Skeletal muscle cell (primary cell): Measurements from ENCODE around the gene LCP1.

ENCODE experiments used
- DNase-seq: peaks from one replicate; pipeline ENCODE4 v3.0.0-alpha.2; 2010; ENCODE audit warnings: low read depth
- H3K4me3 ChIP-seq: 2 replicates; pipeline ENCODE4 v1.5.1; 2011; ENCODE audit warnings: low read depth, mild to moderate bottlenecking, control low read depth, low read length, moderate library complexity

LCP1 gene

DNA sequence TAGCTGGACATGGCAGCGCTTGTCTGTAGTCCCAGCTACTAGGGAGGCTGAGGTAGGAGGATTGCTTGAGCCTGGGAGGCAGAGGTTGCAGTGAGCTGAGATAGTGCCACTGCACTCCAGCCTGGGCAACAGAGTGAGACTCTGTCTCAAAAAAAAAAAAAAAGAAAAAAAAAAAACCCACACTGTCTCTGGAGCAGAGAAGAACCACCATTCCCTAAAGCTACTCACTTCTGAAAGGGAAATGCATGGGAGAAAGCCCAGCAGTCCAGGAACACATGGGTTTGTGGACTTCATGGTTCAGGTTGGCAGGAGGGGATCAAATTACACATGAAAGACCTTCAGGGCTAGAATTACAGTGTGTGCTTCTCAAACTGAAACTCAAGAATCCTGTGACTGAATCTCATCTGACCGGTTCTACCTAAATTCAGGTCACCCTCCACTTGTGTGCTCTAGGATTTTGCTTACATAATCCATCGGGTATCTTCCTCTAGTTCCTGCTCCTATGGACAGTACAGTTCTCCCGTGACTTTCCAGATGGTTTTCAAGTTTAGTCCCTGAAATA is 46.9 kb downstream of the LCP1 start:
- H3K4me3 ChIP-seq, result no peak overlapping the region
- no peak for DNase-seq

DNA sequence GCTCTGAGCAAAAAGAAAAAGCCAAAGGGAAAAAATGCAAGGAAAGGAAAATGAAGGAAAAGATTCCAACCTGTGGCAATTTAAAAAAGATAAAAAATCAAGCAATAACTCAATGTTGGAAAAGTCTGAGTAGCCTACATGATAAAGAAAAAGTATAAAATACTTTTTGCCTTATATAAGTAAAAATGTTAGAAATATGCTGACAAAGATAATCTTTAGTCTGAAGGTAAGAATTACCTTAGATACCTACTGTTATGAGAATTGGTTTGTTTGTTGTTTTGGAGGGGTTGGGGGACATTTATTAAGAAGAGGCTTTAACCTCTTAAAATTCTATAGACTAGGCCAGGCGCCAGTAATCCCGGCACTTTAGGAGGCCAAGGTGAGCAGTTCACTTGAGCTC is 47.5 kb downstream of the LCP1 start:
- DNase-seq, result no peak
- H3K4me3 ChIP-seq, result no peak overlapping the region

DNA sequence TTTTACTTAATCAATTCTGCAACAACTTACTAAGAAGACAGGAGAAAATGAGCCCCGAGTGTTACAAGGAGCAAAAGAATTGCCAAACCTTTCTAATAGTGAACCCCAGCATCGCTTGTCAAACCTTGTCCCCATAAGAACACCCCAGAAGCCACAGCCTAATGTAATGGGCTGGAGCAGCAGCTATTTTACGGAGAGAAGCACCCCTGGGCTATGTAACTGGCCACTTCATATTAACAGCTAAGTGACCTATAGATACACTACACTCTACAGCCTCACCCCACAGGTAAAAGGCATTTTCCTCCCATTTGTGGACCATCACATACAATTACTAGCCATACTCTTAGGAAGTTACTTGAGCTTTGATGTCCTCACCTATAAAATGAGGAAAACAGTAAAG is 49.9 kb downstream of the LCP1 start:
- no peak overlapping the region for H3K4me3 ChIP-seq
- DNase-seq, result no peak

DNA sequence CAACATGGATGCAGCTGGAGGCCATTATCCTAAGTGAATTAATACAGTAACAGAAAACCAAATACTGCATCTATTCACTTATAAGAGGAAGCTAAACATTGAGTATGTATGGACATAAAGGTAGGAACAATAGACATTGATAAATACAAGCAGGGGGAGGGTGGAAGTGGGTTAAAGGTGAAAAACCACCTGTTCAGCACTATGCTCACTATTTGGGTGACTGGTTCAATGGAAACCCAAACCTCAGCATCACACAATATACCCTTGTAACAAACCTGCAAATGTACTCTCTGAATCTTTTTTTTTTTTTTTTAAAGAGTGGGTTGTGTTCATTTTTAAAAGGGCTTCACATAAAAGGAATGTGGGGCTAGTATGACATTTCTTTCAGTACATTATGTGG is 50.3 kb downstream of the LCP1 start:
- H3K4me3 ChIP-seq, result no peak overlapping the region
- DNase-seq, result no peak

DNA sequence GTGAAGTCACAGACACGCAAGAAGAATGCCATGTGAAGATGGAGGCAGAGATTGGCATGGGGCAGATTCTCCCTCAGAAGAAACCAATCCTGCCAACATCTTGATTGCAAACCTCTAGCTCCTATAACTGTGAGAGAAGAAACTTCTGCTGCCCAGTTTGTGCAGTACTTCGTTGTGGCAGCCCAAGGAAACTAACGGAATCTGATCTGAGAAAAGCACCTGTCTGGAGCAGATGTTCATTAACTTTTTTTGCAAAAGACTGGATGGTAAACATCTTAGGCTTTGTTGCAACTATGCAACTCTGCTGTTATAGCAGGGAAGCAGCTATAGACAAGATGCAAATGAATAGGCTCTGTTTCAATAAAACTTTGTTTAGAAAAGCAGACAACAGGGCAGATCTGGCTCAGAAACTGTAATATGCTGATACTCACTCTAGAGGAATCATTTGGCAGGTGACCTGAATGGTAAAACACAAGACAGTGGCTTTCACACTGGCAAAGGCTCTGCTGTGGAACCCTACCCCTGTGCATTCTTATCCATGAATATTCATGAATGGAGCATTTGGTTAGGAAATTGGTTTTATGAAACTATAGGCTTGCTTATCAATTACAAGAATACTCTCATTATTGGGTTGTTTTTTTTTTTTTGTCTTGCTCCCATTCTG is 51.9 kb downstream of the LCP1 start:
- H3K4me3 ChIP-seq, result no peak overlapping the region
- DNase-seq, result no peak

DNA sequence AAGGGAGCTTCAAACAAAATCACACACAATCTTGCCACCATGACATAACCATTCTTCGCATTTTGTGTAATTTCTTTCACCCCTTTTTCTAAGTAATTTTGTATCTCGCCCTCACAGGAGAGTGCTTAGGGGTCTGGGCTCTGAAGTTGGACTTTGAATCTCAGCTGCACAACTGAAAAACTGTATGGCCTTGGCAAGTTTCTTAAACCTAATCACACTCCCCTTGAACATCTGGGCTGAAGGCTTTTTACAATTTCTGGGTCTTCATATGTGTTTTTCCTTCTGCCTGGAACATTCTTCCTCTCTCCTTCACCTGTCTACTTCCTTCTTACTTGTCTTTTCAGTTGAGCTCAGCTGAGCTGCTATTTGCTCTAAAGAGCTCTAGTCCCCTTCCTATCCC is 52.9 kb downstream of the LCP1 start:
- H3K4me3 ChIP-seq, result no peak overlapping the region
- no peak for DNase-seq

DNA sequence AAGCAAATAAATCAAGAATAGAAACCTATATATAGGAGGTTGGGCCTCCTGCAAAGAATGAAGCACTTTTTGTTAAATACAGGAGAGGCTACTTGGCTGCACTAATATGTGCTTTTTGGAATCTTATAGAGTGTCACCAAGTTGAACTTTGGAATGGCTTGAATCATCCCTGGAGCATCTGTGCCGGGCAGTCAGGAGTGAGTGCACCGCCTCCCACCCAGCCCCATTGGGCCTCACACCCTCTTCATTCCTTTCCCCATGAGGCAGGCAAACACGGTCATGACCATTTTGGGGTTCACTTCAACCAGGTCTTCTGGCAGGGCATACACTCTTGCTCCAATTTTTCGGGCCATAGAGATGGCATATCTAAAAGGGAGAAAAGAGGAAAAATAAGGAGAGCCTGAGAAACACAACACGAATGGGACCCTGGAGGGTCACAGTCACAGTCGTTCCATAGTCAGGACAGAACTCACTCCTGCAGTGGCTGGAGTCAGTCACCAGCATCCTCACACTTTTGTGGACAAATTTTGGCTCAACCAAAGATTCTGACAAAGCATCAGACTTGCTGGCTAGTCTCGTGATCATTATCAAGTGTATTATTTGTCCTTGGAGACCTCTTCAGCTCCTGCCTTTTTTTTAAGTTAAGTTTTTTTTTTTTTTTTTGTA is 54.5 kb downstream of the LCP1 start:
- no peak overlapping the region for H3K4me3 ChIP-seq
- DNase-seq, result no peak

DNA sequence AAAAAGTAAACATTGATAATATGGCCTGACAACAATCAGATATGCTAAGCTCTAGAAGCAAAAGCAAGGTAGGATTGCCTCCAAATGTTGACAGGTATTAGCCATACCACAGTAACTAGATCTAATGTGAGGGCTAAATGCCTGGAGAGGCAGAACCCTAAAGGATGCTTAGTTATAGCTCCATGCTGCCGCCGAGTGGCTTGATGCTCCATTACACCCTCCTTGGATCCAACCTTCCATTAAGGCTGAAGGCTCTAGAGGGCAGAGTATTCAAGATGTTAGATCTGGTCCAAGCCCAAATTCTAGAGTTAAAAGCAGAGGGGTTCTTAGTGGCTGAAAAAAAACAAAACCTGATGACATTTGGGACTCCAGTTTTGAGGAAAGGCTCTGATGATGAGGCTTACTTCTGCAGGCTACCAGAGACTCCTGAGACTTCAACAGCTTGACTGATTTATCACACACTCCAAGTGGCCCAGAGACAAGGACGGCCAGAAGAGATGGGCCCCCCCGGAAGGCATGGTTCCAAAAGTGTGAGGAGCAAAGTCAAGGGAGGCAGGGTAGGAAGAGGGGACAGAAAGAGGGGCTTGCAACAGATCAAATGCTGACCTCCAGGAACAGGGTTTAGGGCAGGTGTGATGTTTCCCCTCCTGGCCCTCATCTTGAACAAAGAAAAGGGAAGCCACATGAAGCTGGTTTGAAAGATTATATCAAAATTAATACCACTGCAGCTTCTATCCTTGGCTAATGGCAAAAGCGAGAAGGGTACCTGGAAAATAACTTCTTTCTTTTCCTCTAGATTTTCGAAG is 55.2 kb downstream of the LCP1 start:
- H3K4me3 ChIP-seq, result no peak overlapping the region
- no peak for DNase-seq

DNA sequence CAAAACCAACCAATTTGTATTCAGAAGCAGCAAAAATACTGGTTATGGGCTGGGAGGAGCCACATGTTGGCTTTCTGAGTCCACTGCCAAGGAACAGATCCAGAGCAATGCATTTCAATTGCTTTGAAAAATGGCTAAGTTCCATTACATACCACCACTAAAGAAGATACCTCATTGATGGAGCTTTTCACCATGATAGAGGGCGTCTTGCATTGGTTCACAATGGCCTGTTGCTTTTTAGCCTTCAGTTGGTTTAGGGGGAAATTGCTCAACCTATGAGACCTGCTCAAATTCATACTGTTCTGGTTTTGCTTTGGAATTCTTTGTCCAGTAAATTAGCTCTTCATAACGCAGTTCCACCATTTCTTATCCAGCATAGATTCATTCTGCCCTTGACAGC is 55.9 kb downstream of the LCP1 start:
- no peak for DNase-seq
- H3K4me3 ChIP-seq, result no peak overlapping the region

DNA sequence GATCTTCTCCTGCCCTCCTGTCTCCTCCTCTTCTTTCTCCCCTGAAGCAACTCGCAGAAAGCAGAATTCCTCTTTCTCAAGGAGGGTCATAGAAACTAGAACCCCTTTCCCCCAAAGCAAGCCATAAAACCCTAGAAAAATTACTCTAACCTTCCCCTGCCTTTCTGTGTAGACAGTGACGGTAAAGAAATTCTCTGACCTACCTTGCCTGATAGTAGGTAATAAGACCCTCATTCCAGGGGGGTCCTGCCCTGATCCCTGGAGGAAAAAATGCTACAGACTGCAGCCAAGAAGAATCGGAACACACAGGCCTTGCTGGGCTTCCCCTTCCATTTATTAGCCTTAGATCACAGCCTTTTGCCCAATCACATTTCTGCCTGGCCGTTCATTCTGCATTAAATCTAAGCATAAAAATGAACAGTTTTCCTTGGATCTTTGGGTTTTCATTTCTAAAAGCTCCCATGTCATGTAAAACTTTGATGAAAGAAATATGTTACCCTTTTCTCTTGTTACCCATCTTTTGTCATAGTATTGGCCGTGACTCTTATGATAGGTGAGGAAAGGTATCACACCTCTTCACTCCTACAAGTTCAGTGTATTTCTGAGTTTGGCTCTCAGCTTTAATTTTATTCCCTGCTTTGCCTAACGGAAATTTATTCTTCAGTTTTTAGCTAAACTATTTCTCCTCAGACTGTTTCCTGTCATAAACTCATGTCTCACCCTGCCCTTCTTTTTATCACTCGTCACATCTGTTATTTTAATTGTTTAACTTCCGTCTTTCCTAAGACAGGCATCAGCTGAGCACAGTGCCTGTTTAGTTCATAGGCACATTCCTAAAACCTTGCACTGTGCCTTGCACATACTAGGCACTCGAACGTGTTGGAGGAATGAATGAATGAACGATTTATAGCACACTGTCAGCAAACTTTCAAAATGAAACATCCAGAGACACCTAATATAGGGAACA is 56.7 kb downstream of the LCP1 start:
- H3K4me3 ChIP-seq, result no peak overlapping the region
- no peak for DNase-seq

DNA sequence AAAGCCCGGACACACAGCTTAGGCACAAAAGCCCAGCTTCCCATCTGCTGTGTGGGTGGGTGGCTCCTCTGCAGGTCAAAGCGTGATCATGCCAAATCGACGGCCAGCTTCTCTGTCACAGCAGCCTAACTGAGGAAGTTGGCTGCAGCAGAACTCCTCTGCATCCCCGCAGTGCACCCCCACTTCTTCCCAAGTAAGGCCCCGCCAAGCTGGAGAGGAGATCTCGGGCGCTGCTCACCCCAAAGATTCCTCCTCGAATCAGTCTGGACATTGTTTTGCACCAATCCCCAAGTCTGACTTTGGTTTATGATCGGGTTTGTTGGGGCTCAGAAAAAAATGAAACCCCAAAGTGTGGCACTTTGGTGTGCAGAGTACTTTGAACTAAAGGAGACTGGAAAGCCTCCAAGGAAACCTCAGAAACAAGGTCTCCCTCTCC is 57.4 kb downstream of the LCP1 start:
- H3K4me3 ChIP-seq, result no peak overlapping the region
- DNase-seq, result no peak

DNA sequence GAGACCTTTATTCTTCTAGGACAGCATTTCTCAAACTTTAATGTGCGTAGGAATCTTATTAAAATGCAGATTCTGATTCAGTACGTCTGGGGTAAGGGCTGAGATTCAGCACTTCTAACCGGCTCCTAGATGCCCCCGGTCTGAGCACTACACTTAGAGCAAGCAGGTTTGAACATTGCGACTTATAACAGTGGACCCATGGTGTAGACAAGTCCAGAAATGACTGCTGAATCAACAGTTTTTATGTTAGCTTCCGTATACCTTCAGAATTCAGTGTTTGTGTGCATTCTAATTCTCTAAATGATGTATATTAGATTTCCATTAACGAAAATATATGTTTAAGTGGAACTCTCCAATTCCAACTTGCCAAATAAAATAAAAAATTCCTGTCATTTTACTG is 59.7 kb downstream of the LCP1 start:
- DNase-seq, result no peak
- H3K4me3 ChIP-seq, result no peak overlapping the region

DNA sequence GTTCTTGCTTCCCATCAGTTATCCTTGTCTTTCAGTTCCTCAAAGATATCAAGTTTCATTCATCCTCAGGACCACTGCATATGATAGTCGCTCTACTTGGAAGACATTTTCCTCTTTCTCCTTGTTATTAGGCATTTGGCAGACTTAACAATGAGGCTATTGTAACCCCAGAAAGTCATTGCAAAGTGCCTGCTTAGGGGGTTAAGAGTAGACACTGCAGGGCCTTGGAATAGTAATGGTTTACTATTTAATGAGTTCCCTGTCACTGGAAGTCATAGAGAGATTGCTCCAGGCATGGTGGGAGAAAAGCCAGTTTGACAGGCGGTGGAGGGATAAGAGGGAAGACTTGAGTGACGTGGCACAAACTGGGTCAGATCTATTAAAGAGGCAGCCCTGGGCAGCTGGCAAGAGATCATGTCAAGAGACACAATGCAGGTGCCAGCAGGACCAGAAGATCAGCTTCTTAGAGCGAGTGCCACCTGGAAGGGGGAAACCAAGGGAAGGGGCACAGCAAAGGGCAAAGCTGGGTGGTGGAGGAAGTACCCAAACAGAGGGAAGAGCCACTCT is 60.3 kb downstream of the LCP1 start:
- H3K4me3 ChIP-seq, result no peak overlapping the region
- no peak for DNase-seq

DNA sequence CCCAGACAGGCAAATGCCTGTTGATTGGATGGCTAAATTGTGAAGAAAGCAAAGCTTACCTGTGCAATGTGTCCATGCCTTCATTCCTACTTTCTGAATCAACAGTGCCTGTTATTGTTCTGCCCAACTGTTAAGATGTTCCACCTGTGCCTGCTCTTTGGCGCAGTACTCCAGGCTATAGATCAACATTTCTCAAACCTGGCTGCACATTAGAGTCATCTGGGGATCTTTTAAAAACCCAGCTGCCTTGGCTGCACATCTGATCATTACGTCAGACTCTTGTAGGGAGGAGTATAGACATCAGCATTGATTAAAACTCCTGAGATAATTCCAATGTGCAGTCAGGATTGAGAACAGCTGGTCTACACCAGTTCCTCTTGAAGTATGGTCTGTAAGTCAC is 60.9 kb downstream of the LCP1 start:
- no peak for DNase-seq
- H3K4me3 ChIP-seq, result no peak overlapping the region

DNA sequence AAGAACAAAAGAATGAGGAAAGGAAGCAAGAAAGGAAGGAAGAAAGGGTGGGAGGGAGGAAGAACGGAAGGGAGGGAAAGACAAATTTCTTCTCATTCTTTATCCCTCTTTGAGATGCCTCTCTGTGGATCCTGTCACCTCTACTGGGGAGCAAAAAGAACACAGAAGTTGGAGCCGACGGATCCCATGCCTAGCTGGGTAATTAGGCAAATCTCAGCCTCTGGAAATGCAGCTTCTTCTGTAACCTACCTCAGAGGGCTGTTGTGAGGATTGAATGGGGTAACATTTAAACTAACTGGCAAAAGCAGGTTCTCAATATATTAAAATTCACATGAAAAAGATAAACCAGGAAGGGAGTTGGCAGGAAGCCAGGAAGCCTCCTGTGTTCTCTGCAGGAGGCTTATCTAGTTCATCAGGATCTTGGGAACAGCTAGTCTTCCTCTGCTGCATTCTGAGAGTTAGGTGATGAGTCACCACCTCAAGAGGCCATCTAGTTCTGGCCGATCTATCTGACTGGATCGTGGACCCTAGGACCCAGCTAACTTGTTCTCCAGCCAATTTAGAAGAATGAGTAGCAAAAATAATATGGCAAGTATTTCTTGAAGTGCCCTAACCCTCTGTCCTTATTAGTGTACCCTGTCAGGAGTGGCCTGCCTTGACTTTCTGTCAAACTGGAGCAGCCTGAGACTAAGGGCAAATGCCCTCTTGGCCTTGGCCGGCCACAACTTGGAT is 61.9 kb downstream of the LCP1 start:
- DNase-seq, result peak; percentile 64
- no peak overlapping the region for H3K4me3 ChIP-seq

DNA sequence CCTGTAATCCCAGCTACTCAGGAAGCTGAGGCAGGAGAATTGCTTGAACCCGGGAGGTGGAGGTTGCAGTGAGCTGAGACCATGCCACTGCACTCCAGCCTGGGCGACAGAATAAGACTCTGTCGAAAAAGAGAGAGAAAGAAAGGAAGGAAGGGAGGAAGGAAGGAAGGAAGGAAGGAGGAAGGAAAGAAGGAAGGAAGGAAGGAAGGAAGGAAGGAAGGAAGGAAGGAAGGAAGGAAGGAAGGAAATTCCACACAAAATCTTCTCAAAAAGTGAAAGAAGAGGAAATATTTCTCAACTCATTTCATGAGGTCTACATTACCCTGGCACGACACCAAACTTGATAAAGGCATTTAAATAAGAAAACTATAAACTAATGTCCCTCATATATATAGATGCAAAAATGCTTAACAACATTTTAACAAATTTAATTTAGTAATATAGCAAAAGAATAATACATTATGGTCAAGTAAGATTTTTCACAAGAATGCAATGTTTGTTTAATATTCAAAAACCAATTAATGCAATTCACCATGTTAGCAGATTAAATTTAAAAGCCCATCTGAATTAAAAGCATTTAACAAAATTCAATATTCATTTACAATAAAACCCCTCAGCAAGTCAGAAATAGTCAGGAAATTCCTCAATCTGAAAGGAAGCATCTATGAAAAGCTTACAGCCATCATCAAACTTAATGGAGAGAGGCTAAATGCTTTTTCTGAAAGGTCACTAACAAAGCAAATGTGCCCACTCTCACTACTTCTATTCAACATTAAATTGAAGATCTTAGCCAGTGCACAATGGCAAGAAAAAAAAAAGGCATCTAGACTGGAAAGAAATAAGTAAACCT is 65.1 kb downstream of the LCP1 start:
- H3K4me3 ChIP-seq, result no peak overlapping the region
- no peak for DNase-seq

DNA sequence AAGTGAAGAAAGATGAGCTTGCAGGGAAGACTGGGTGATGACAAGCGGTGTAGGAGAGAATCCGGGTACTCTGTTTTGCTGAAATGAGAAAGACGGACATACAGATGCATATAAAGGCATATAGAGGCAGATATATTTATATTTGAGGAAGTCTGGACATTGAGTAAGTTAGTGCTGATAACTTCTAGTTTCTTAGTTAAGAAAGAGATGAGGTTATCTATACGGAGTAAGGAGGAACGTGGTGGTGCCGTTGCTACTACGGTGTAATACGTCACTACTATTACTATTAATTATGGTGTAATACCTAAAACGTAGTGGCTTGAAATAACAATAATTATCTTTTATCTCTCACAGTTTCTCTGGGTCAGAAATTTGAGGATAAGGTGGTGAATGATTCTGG is 67.4 kb downstream of the LCP1 start:
- no peak overlapping the region for H3K4me3 ChIP-seq
- no peak for DNase-seq

DNA sequence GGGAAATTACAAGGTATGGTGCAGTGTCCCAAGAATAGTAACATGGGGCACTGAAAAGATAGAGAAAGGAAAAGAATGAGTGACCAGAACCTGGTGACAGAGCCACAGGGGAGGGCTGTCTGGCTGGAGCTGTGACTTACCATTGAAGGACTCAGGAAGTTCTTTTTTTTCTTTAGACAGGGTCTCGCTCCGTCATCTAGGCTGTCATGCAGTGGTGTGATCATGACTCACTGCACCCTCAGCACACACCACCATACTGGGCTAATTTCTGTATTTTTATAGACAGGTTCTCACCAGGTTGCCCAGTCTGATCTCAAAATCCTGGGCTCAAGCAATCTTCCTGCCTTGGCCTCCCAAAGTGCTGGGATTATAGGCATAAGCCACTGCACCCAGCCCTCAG is 68.4 kb downstream of the LCP1 start:
- no peak overlapping the region for H3K4me3 ChIP-seq
- no peak for DNase-seq
